ENCODE data around the gene CST4.

DNA sequence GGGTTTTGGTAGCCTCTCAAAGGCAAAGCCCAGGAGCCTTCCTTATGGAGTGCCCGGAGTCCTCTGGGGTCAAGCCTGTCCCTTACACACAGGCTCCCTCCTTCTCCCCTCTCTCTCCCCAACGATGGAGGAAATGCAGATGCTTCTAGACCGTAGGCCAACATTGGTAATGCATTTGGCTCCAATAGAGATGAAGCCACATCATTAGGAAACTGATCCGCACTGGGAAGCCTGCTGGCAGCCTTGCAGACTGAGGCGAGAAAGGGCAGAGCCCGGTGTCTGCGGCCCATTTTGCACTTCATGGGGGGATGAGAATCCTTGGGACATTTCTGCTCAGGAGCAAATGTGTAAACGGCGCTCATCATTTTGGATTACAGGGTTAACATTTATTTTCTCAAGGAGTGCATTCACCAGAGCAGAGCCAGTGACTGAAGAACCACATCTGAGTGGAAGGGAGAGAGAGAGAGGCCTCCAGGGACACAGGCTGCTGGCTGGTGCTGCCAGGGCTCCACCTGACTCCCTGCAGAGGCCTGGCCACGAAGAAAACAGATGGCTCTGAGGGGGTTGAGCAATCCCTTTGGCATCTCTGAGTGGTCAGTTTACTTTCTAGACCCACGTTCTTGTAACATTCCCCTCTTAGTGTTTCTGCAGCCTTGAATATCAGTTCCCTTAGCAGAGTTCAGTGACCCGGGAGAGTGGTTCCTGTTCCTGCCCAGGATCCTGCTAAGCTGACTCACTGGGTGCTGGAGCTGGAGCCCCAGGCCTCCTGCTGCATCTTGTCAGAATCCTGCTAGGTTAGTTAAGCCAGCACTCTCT, 46.7 kb downstream of the CST4 start:
- TF ChIP-seq, protein P1, sequence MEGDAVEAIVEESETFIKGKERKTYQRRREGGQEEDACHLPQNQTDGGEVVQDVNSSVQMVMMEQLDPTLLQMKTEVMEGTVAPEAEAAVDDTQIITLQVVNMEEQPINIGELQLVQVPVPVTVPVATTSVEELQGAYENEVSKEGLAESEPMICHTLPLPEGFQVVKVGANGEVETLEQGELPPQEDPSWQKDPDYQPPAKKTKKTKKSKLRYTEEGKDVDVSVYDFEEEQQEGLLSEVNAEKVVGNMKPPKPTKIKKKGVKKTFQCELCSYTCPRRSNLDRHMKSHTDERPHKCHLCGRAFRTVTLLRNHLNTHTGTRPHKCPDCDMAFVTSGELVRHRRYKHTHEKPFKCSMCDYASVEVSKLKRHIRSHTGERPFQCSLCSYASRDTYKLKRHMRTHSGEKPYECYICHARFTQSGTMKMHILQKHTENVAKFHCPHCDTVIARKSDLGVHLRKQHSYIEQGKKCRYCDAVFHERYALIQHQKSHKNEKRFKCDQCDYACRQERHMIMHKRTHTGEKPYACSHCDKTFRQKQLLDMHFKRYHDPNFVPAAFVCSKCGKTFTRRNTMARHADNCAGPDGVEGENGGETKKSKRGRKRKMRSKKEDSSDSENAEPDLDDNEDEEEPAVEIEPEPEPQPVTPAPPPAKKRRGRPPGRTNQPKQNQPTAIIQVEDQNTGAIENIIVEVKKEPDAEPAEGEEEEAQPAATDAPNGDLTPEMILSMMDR (IDR thresholded peaks at IDR 0.05; ENCODE audit: low read depth, low read length, poor library complexity, severe bottlenecking), result no peak
- no peak for TF ChIP-seq EZH2phosphoT487 (IDR thresholded peaks at IDR 0.05; ENCODE audit: borderline replicate concordance, low read length)
